Right atrium auricular region (tissue), 2 donors: ENCODE results near the gene CAMK1D. TPM values are rescaled to one million over a fixed set of nuclear protein-coding genes. Genes with fewer than 3 reads are reported as not detected.

Experiments
- DNase-seq: peaks from one replicate; pipeline ENCODE4 v3.0.0-alpha.2; 2019; ENCODE audit warnings: low spot score
- H3K27ac ChIP-seq, 2 donors: fragments of 200-600 bp; sonication (generic); 1 replicate in 1 of 2; 2 replicates in 1 of 2; pipeline ENCODE4 v1.5.1; 2016 to 2019
- H3K27me3 ChIP-seq, 2 donors: fragments of 200-600 bp; sonication (generic); one replicate each; pipeline versions ENCODE4 v1.5.1 to v1.6.0; 2017 to 2019
- H3K36me3 ChIP-seq: fragments of 200-600 bp; sonication (generic); one replicate; pipeline ENCODE4 v1.5.1; 2016
- H3K4me1 ChIP-seq, 2 donors: fragments of 200-600 bp; sonication (generic); one replicate each; pipeline versions ENCODE4 v1.5.1 to v1.6.0; 2017 to 2019
- H3K4me3 ChIP-seq, 2 donors: fragments of 200-600 bp; sonication (generic); 1 replicate in 1 of 2; 2 replicates in 1 of 2; pipeline ENCODE4 v1.5.1; 2017 to 2019; ENCODE audit warnings: mild to moderate bottlenecking in 1 of 2, moderate library complexity in 1 of 2
- H3K9me3 ChIP-seq, 2 donors: fragments of 200-600 bp; sonication (generic); one replicate each; pipeline ENCODE4 v1.5.1; 2019
- CTCF ChIP-seq, 2 donors: fragments of 200-600 bp; sonication (generic); IDR thresholded peaks; one replicate each; pipeline ENCODE4 v1.5.1; 2019; ENCODE audit warnings: antibody characterized with exemption in 2 of 2
- total RNA-seq, 2 donors: library from RNA; depleted of rRNA; stranded (reverse); fragments of >200 nt; gene quantifications; one replicate each; pipeline ENCODE4 v1.1.0, GENCODE V29; 2016

The CAMK1D gene
- total RNA-seq, 2 donors from 2014 or later, result 24.5 to 27.2 TPM

GRCh38 chr10:12388671-12389070 lies 39.3 kb downstream of the CAMK1D start:
- peaks cover 0 to 41% of the 10 kb centered on the region in 2 donors for H3K4me1 ChIP-seq
- no peaks in the 10 kb centered on the region for H3K27me3 ChIP-seq
- TF ChIP-seq CTCF (IDR thresholded peaks at IDR 0.05), result no peak
- H3K27ac ChIP-seq, result peak overlapping the region; percentile 68 to 70
- no peaks in the 10 kb centered on the region for H3K36me3 ChIP-seq
- H3K4me3 ChIP-seq, result no peak overlapping the region
- no peaks in the 10 kb centered on the region for H3K9me3 ChIP-seq
- DNase-seq, result no peak

GRCh38 chr10:12389154-12389734 lies 39.9 kb downstream of the CAMK1D start:
- H3K27ac ChIP-seq, result peak overlapping the region; percentile 68 to 70
- TF ChIP-seq CTCF (IDR thresholded peaks at IDR 0.05), result no peak

GRCh38 chr10:12390733-12391132 lies 41.4 kb downstream of the CAMK1D start:
- DNase-seq, result no peak
- H3K36me3 ChIP-seq, result no peaks in the 10 kb centered on the region
- no peaks in the 10 kb centered on the region for H3K27me3 ChIP-seq
- TF ChIP-seq CTCF (IDR thresholded peaks at IDR 0.05), result no peak
- peak overlapping the region; percentile 51 to 68 for H3K27ac ChIP-seq
- no peaks in the 10 kb centered on the region for H3K9me3 ChIP-seq
- H3K4me1 ChIP-seq, result peaks cover 0 to 41% of the 10 kb centered on the region in 2 donors
- H3K4me3 ChIP-seq, result no peak overlapping the region

More at GRCh38 chr10:12389154-12389734, 39.9 kb downstream of the CAMK1D start:
- peak; percentile 69 for DNase-seq
- Histone ChIP-seq H3K36me3 (no peaks in the 10 kb centered on the region), H3K9me3 (no peaks in the 10 kb centered on the region), H3K4me1 (peaks cover 0 to 41% of the 10 kb centered on the region in 2 donors), H3K4me3 (no peak overlapping the region), H3K27me3 (no peaks in the 10 kb centered on the region)

- Histone ChIP-seq H3K4me3 (no peak overlapping the region), H3K27ac (peak overlapping the region; percentile 51 to 68), H3K36me3 (no peaks in the 10 kb centered on the region), H3K4me1 (peaks cover 0 to 43% of the 10 kb centered on the region in 2 donors), H3K9me3 (no peaks in the 10 kb centered on the region), H3K27me3 (no peaks in the 10 kb centered on the region)
- DNase-seq, result no peak
- TF ChIP-seq CTCF (IDR thresholded peaks at IDR 0.05), result no peak
These were observed 41.9 kb downstream of the CAMK1D start for GRCh38 chr10:12391206-12391605.

GRCh38 chr10:12393831-12394230 lies 44.5 kb downstream of the CAMK1D start:
- no peak for DNase-seq
- H3K36me3 ChIP-seq, result no peaks in the 10 kb centered on the region
- no peak overlapping the region for H3K4me3 ChIP-seq
- H3K27me3 ChIP-seq, result no peaks in the 10 kb centered on the region
- H3K9me3 ChIP-seq, result no peaks in the 10 kb centered on the region
- peaks cover 0 to 47% of the 10 kb centered on the region in 2 donors for H3K4me1 ChIP-seq
- H3K27ac ChIP-seq, result no peak overlapping the region
- no peak for TF ChIP-seq CTCF (IDR thresholded peaks at IDR 0.05)
